Neuronal stem cell (in vitro differentiated cells): ENCODE measurements around the gene CD59.

ENCODE experiments used
- DNase-seq: peaks from one replicate; pipeline ENCODE4 v3.0.0-alpha.2; 2013; ENCODE audit warnings: low spot score
- H2AFZ ChIP-seq: one replicate; pipeline ENCODE4 v1.6.1; 2013; ENCODE audit warnings: mild to moderate bottlenecking, low read length, inconsistent platforms
- H2AK5ac ChIP-seq: 2 replicates; pipeline ENCODE4 v1.6.1; 2013; ENCODE audit warnings: low read depth, mild to moderate bottlenecking, inconsistent platforms, low read length, moderate library complexity, mixed read lengths
- H2BK120ac ChIP-seq: 2 replicates; pipeline ENCODE4 v1.6.1; 2013; ENCODE audit warnings: low read depth, mild to moderate bottlenecking, inconsistent platforms, low read length, moderate library complexity, mixed read lengths
- H2BK12ac ChIP-seq: one replicate; pipeline ENCODE4 v1.6.1; 2013; ENCODE audit warnings: low read length, inconsistent platforms
- H2BK15ac ChIP-seq: 2 replicates; pipeline ENCODE4 v1.6.1; 2013; ENCODE audit warnings: mild to moderate bottlenecking, low read length, inconsistent platforms, mixed read lengths
- H2BK5ac ChIP-seq: one replicate; pipeline ENCODE4 v1.6.1; 2013; ENCODE audit warnings: inconsistent platforms, mild to moderate bottlenecking, low read length, moderate library complexity
- H3K14ac ChIP-seq: one replicate; pipeline ENCODE4 v1.6.1; 2013; ENCODE audit warnings: low read length, inconsistent platforms
- H3K18ac ChIP-seq: 2 replicates; pipeline ENCODE4 v1.6.1; 2013; ENCODE audit warnings: low read length, inconsistent platforms
- H3K23ac ChIP-seq: 2 replicates; pipeline ENCODE4 v1.6.1; 2013; ENCODE audit warnings: low read depth, mild to moderate bottlenecking, mixed read lengths, low read length, inconsistent platforms; ENCODE audit not compliant: poor library complexity
- H3K27ac ChIP-seq: replicated peaks from 3 replicates; pipeline ENCODE4 v1.5.1; 2013; ENCODE audit warnings: low read length, inconsistent platforms
- H3K27me3 ChIP-seq, 3 experiments: 2 replicates each; pipeline ENCODE4 v1.6.1; 2013; ENCODE audit warnings: low read length in 3 of 3, mild to moderate bottlenecking in 2 of 3, inconsistent platforms in 1 of 3, low read depth in 1 of 3, mixed read lengths in 1 of 3, moderate library complexity in 1 of 3; ENCODE audit not compliant: control insufficient read depth in 3 of 3, insufficient read depth in 3 of 3
- H3K36me3 ChIP-seq, 2 donors: replicated peaks in 1 of 2; 2 replicates each; pipeline ENCODE4 v1.6.1; 2013; ENCODE audit warnings: low read length in 2 of 2; ENCODE audit not compliant: control insufficient read depth in 2 of 2, insufficient read depth in 2 of 2
- H3K4ac ChIP-seq: 2 replicates; pipeline ENCODE4 v1.6.1; 2013; ENCODE audit warnings: inconsistent platforms, mild to moderate bottlenecking, low read length, moderate library complexity
- H3K4me1 ChIP-seq, 2 donors: 1 replicate in 1 of 2; 2 replicates in 1 of 2; pipeline ENCODE4 v1.6.1; 2013; ENCODE audit warnings: low read length in 2 of 2, low read depth in 1 of 2; ENCODE audit not compliant: control insufficient read depth in 2 of 2, insufficient read depth in 1 of 2
- H3K4me2 ChIP-seq: one replicate; pipeline ENCODE4 v1.6.1; 2013; ENCODE audit warnings: mild to moderate bottlenecking, low read length, inconsistent platforms; ENCODE audit not compliant: insufficient read depth, poor library complexity, severe bottlenecking
- H3K4me3 ChIP-seq, 2 donors: 2 replicates each; pipeline ENCODE4 v1.5.1; 2013; ENCODE audit warnings: low read length in 2 of 2, mild to moderate bottlenecking in 2 of 2, inconsistent platforms in 1 of 2, moderate library complexity in 1 of 2
- H3K79me1 ChIP-seq: one replicate; pipeline ENCODE4 v1.6.1; 2013; ENCODE audit warnings: low read depth, mild to moderate bottlenecking, inconsistent platforms, low read length, moderate library complexity
- H3K9ac ChIP-seq: one replicate; pipeline ENCODE4 v1.6.1; 2013; ENCODE audit warnings: mild to moderate bottlenecking, low read depth, low read length, inconsistent platforms; ENCODE audit not compliant: poor library complexity
- H3K9me3 ChIP-seq, 2 donors: replicated peaks in 1 of 2; 2 replicates each; pipeline versions ENCODE3 to v1.6.1; 2013; ENCODE audit warnings: low read length in 2 of 2, mild to moderate bottlenecking in 2 of 2, inconsistent platforms in 1 of 2, low read depth in 1 of 2, mixed read lengths in 1 of 2, moderate library complexity in 1 of 2; ENCODE audit not compliant: control insufficient read depth in 2 of 2, insufficient read depth in 1 of 2
- H4K8ac ChIP-seq: one replicate; pipeline ENCODE4 v1.6.1; 2013; ENCODE audit warnings: low read depth, mild to moderate bottlenecking, inconsistent platforms, low read length, moderate library complexity
- H4K91ac ChIP-seq: one replicate; pipeline ENCODE4 v1.6.1; 2013; ENCODE audit warnings: low read length, low read depth, mild to moderate bottlenecking, inconsistent platforms; ENCODE audit not compliant: poor library complexity
- WGBS, 2 donors: extraction: QIAGEN DNeasy Blood & Tissue Kit; methylation state at CpG; one replicate each; pipeline ENCODE4 v1.1.7; 2013; ENCODE audit warnings: missing lambda C conversion rate in 2 of 2, mixed read lengths in 1 of 2; ENCODE audit not compliant: insufficient read length in 2 of 2, insufficient replicate concordance in 1 of 2; ENCODE audit errors: extremely low coverage in 2 of 2; 5-methylcytosine and 5-hydroxymethylcytosine counted together

Gene CD59

DNA sequence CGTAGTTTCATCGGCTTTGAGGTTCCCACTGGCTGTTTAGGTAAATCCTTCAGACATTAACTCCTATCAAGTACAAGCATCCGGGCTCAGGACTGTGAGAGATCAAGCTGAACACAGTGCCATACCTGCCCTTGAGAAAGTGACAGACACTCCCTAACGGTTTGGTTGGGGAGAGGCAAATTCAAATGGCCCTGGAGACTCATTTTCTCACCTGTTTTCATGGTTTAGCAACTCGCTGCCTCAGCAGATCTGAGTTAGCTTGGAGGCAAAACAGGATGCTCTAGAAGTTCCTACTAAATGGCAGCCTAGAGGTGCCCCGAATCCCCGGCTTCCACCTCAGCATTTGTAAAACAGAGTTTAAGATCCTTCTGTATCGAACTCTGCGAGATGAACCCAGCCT is 41.7 kb upstream of the CD59 start:
- Histone ChIP-seq H2BK15ac (no peak overlapping the region), H2AK5ac (no peak overlapping the region), H3K9ac (no peak overlapping the region), H4K91ac (no peak overlapping the region), H2AFZ (peak overlapping the region; percentile 60), H3K27ac (no peak overlapping the region), H3K36me3 (no peaks in the 10 kb centered on the region), H3K4me2 (no peak overlapping the region), H3K18ac (peak overlapping the region; percentile 30), H4K8ac (no peak overlapping the region), H3K27me3 (peaks cover 0 to 75% (median 9%) of the 10 kb centered on the region in 3 experiments), H3K14ac (no peak overlapping the region), H2BK5ac (no peak overlapping the region), H3K23ac (no peak overlapping the region), H3K4me3 (no peak overlapping the region), H3K9me3 (no peaks in the 10 kb centered on the region), H2BK120ac (no peak overlapping the region), H3K4me1 (peaks cover 14% of the 10 kb centered on the region in 2 donors), H2BK12ac (no peak overlapping the region), H3K4ac (no peak overlapping the region), H3K79me1 (peaks cover 8% of the 10 kb centered on the region)
- no peak for DNase-seq
- no CpG with 5 or more reads among the region's 9 CpGs for WGBS, 2 donors

DNA sequence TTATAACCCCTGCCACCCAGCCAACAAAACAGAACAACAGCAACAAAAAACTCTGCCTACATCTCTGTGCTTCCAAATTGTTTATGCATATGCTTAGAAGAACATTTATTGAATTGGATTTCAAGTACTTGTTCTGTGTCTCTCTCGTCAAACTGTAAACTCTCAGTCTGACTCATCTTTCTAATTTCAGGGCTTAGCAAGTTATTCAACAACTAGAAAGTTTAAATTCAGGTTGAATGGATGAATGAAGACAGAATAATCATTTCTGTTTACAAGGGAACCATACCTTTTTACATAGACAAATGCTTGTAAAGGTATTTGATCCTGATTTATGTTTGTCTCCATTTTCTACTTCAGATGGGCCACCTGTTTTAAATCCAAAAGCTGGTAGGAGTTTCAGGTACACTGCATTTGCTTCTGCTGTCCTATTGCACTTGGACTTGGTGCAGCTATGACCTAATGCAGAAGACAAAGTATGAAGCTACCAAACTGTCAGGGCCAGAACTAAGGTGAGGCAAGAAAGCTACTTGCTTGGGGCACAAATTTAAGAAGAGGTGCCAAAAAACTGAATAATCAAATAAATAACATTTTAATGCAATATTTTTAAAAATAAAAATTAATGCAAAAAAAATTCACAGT is 39.7 kb upstream of the CD59 start:
- no CpG with 5 or more reads among the region's 1 CpG for WGBS, 2 donors
- H2AK5ac ChIP-seq = no peak overlapping the region
- H3K36me3 ChIP-seq = no peaks in the 10 kb centered on the region
- no peak overlapping the region for H3K14ac ChIP-seq
- H3K23ac ChIP-seq = no peak overlapping the region
- H3K4me3 ChIP-seq = no peak overlapping the region
- no peak overlapping the region for H2BK5ac ChIP-seq
- no peak overlapping the region for H3K4ac ChIP-seq
- H2BK15ac ChIP-seq = no peak overlapping the region
- H3K79me1 ChIP-seq = peaks cover 8% of the 10 kb centered on the region
- no peak overlapping the region for H2AFZ ChIP-seq
- peaks cover 14% of the 10 kb centered on the region in 2 donors for H3K4me1 ChIP-seq
- H3K4me2 ChIP-seq = no peak overlapping the region
- H3K18ac ChIP-seq = no peak overlapping the region
- H3K9ac ChIP-seq = no peak overlapping the region
- DNase-seq = no peak
- no peak overlapping the region for H4K8ac ChIP-seq
- H3K27me3 ChIP-seq = peaks cover 0 to 55% (median 9%) of the 10 kb centered on the region in 3 experiments
- H3K27ac ChIP-seq = no peak overlapping the region
- no peak overlapping the region for H2BK120ac ChIP-seq
- H3K9me3 ChIP-seq = no peaks in the 10 kb centered on the region
- no peak overlapping the region for H2BK12ac ChIP-seq
- H4K91ac ChIP-seq = no peak overlapping the region

DNA sequence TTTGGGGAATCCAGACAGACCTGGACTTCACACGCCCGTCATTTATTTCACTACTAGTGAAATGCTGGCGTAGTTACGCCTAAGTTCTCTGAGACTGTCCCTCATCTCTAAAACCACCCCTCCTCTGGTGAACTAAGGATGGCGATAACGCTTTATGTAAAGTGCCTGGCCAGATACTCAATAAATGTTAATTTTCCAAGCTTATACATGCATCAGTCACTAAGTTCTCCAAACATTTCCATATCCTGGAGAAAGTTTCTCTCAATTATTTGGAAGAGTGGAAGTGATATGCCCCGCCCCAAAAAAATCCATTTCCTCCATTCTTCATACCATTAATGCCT is 39.2 kb upstream of the CD59 start:
- Histone ChIP-seq H3K79me1 (peaks cover 8% of the 10 kb centered on the region), H2AFZ (no peak overlapping the region), H3K23ac (no peak overlapping the region), H3K4me1 (peaks cover 14% of the 10 kb centered on the region in 2 donors), H3K27ac (no peak overlapping the region), H2BK5ac (no peak overlapping the region), H3K4me2 (no peak overlapping the region), H2BK15ac (no peak overlapping the region), H2BK120ac (no peak overlapping the region), H4K8ac (no peak overlapping the region), H4K91ac (no peak overlapping the region), H3K27me3 (peaks cover 0 to 50% (median 9%) of the 10 kb centered on the region in 3 experiments), H3K9me3 (no peaks in the 10 kb centered on the region), H3K4me3 (no peak overlapping the region), H3K14ac (no peak overlapping the region), H3K18ac (no peak overlapping the region), H2AK5ac (no peak overlapping the region), H3K4ac (no peak overlapping the region), H3K36me3 (no peaks in the 10 kb centered on the region), H2BK12ac (no peak overlapping the region), H3K9ac (no peak overlapping the region)
- WGBS, 2 donors = no CpG with 5 or more reads among the region's 7 CpGs
- DNase-seq = no peak

DNA sequence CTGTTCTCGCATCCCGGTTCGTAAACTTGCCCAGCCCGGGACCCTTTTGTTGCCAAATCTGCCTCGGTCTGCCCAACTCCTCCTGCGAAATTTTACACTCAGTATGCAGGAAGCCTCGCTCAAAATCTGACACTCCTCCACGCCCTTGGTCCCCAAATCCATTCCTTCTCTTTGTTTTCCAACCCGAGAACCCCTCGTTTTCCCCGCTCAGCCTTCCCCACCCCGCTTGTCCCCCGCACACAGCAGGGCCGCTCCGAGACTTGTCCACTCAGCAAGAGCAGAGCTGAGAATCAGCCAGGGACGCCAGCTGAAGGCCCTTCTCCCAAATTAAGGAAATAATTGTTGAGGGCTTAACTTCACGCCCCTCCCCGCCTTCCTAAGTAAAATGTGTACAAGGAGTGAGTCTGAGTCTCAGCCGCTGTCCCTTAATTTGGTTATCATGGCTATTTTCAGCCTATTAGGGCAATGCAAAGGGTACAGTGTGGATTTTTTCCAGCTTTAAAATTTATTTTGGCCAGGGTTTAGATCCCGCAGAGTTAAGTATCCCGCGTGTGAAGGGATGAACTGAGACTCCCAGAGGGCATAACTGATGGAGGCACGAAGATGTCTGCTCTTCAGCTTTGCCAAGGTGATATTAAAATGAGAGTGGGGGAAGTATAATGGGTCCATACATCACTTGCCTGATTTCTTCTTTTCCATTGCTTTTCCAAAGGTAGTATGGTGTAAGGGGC is 38.7 kb upstream of the CD59 start:
- Histone ChIP-seq H2BK5ac (peak overlapping the region; percentile 73), H2BK15ac (no peak overlapping the region), H2AFZ (peak overlapping the region; percentile 93), H3K9ac (peak overlapping the region; percentile 79), H3K14ac (no peak overlapping the region), H2AK5ac (no peak overlapping the region), H2BK12ac (no peak overlapping the region), H4K8ac (no peak overlapping the region), H3K36me3 (peaks cover 0 to under 1% of the 10 kb centered on the region in 2 donors), H3K27me3 (peaks cover 0 to 45% (median 9%) of the 10 kb centered on the region in 3 experiments), H3K79me1 (peaks cover 8% of the 10 kb centered on the region), H2BK120ac (no peak overlapping the region), H3K18ac (peak overlapping the region; percentile 88), H3K23ac (peak overlapping the region; percentile 75), H3K4me2 (peak overlapping the region; percentile 99), H3K4me3 (peak overlapping the region; percentile 85 to 91), H4K91ac (no peak overlapping the region), H3K4me1 (peaks cover 10 to 13% of the 10 kb centered on the region in 2 donors), H3K27ac (no peak overlapping the region), H3K4ac (no peak overlapping the region), H3K9me3 (no peaks in the 10 kb centered on the region)
- WGBS, 2 donors = no CpG with 5 or more reads among the region's 23 CpGs
- DNase-seq = no peak
